NCI-H510A (cell line): ENCODE results near the gene ADAMTS9.

Experiments used
- DNase-seq: peaks from one replicate; lab custom pipeline; 2025; lab: John Stamatoyannopoulos, UW

ADAMTS9 gene

GRCh38 chr3:64685331-64685799 lies 2.4 kb downstream of the ADAMTS9 start:
- DNase-seq = no peak

GRCh38 chr3:64684715-64685261 lies 3.0 kb downstream of the ADAMTS9 start:
- no peak for DNase-seq

DNA sequence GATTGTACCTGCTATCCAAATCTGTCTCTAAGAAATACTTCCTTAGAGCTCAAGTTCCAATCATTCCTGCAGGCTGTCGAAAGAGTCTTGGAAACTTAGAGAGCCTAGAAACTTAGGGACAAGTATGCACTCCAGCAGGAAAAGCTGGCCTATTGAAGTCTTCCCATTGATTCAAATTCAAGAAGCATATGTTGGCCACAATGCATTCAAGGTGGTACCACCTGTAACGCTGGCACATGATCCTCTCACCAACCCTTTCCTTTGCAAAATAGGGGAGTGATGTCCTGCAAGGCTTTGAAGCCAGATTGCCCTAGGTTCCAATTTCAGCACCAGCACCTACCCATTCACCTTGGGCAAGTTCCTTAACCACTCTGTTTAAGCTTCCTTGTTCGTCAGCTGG lies 6.0 kb downstream of the ADAMTS9 start:
- DNase-seq = no peak

DNA sequence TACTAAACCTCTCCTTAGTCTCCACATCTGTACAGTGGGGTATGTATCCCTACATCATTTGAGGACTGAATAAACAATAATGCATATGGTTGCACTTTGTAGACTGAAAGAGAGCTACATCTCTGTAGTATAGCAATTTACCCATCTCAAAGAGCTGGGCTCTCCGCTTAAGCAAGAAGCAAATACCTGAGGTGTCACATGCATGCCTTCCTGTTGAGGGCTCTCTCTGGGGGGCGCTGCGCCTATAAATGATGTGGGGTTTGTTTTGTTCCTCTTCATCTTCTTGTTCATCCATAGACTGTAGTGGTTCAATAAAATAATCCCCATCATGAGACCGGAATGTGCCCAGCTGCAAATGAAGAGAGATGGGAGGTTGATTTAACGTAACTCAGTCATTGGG lies 6.8 kb downstream of the ADAMTS9 start:
- DNase-seq = no peak

DNA sequence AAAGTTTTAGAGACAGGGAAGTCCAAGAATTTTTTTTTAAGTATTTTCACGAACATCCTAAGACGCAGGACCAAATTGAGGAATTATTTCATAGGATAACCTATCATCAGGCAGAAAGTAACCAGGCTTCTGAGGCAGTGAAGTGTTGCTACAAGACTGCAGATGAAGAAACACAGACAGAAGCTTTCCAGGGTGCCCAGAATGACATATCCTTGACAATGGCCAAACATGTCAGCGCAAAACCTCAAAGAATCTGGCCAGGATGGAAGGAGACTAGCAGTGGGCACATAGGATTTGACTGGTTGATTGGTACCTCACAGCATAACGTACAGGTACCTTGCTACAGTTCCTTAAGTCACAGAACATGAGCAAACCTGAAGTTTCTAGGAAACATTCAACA lies 7.5 kb downstream of the ADAMTS9 start:
- no peak for DNase-seq

DNA sequence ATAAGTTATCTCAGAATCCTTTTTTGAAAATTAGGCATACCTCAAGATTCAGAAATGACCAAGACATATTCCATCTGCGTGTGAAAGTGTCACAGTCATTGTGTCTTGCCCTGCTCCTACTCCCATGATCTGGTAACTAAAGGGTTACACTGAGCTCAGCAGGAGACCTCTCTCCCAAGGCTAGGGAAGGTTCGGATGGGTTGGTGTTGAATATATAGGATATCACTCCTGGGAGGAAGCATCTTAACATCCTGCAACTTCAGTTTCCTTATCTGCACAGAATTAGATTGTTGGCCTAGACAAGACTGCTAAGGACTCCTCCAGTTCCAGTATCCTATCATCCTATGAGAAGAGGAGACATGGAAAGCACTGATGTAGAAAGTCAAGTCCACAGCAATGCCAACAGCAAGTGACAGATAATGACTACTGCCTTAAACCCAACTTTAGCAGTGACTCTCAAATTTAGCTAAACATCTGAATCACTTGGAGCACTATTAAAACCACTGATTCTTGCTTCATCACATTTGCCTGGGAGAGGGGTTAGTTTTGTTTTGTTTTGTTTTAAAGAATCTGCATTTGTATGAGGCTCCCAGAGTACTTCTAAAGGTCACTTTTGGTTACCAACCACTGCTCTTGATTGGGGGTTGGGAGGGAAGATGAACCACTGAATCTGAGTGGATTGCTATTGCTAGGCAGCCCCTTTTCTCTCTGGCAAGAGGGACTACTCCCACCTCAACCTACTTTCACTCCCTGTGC lies 9.7 kb downstream of the ADAMTS9 start:
- no peak for DNase-seq

- DNase-seq = no peak
Observed at GRCh38 chr3:64676831-64677230, 11.0 kb downstream of the ADAMTS9 start.

- no peak for DNase-seq
Observed at GRCh38 chr3:64675687-64676247, 12.0 kb downstream of the ADAMTS9 start.

- no peak for DNase-seq
Observed at GRCh38 chr3:64674591-64675076, 13.2 kb downstream of the ADAMTS9 start.

DNA sequence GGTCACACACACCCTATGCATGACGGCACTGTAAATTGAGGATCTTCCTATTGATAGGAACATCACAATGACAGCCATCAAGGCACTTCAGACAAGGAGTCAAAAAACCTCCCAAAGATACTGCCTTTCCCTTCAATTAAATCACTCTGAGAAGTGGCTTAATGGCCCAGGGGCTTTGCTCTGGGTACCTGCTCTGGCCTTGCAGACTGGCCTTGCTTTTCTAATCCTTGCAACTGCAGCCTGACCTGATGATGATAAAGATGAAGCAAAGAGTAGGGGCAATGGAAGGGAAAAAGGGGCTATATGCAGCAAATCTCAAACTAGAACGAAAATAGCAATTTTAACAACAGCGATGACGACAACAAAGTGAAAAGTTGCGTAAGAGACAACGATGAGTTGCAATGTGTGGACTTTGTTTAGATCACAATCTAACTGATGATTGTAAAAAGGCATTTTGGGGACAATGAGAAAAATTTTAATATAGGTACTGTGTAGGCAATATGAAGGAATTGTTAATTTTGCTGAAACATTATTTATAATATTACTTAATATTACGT lies 14.6 kb downstream of the ADAMTS9 start:
- no peak for DNase-seq

DNA sequence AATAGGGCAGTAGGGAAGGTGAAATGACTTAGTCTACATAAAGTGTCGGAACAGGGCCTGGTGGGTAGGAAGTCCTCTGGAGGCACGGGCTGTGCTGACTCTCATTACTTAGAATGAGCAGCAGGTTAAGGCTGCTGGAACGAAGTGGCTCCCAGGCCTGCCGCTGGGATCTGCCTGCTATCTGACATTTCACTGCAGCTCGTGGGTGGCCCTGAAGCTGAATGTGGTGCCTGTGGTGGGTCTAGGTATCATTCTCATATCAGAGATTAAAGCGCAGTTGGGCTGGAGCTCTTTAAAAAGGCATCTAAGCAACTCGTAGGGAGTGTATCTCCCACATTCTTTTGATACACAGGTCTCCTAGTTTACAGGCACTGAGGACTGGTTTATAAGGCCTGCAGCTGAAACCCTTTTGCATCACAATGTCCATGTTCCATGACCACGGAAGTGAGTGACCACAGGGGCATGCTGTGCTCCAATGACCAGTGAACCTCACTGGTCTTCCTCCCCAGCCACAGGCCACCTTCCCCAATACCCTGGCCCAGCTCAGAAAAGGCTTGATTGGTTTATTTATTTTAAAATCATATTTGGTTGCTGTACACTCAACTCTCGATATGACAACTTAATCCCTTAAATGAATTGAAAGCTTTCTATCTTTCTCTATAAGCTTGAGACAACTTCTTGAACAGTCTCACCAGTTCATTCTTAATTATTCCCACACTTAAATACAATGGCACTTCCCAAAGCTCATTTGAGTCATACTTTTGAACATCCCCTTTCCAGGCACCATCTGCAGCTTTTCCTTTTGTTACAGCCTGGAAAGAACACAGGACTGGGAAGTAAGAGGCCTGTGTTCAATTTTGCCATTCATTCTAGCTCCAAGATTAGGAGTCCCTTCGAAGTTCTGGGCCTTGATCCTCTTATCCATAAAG lies 19.0 kb downstream of the ADAMTS9 start:
- no peak for DNase-seq

DNA sequence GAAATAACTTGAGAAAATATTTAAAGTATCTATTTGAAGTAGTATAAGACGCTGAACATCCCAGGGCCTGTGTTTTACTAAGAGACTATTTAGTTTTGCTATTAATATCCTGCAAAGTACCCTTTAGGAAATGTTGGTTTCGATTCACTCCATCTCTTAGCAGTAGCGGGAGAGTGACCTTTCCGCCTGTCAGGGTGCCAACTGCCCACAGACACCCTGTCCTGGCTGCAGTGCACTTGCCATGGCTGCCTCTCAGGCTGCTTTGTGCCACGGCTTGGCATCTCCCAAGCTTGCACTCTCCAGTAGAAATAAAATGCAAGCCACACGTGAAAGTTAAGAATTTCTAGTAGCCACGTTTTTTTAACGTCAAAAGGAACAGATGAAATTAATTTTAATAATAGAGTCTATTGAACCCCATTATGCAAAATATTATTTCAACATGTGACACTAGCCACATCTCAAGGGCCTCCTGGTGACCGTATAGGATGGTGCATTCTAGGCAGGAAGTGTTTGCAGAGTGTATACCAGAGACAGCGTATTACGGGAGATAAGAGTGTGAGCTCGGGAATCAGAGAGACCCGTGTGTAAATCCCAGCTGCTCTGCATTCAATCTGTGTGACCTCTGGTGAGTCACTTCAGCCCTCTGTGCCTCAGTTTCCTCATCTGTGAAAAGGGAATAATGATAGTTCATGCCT lies 19.8 kb downstream of the ADAMTS9 start:
- DNase-seq = no peak

DNA sequence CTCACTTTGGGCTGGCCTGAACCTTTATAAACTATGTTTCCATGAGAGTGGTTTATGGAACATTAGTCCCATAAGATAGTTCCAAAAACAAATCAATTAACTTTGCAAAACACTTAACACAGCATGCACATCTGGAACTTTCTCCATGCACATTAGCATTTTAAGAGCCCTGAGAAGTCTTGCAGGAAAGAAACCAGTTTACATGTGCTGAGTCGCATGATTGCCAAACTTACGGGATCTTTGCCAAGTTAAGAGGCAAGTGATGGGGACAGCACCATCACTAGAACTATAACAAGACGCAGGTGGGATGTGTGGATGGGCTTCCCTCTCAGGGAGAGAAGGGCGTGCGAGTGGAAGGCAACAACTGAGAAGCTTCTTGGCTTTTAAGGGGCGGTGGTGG lies 20.7 kb downstream of the ADAMTS9 start:
- DNase-seq = no peak

DNA sequence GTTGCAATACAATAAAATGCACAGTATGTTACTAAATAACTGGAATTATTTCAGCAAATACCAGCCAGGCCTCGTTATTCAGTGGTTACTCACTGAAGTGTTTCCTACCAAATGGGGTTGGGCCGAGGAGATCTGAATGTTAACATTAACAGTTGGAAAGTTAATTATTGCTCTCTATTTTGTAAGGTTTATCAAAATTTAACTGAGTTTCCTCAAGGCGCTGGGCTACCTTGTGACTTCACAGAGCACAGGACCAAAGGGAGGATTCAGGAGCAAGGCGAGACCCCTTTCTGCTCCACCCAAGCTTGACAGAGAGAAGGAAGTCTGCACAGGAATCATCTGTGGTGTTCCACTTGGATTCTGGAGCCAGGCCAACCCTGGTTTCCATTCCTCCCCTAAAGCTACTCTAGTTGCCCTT lies 21.6 kb downstream of the ADAMTS9 start:
- DNase-seq = no peak

- DNase-seq = no peak
Observed at GRCh38 chr3:64664397-64664796, 23.4 kb downstream of the ADAMTS9 start.

DNA sequence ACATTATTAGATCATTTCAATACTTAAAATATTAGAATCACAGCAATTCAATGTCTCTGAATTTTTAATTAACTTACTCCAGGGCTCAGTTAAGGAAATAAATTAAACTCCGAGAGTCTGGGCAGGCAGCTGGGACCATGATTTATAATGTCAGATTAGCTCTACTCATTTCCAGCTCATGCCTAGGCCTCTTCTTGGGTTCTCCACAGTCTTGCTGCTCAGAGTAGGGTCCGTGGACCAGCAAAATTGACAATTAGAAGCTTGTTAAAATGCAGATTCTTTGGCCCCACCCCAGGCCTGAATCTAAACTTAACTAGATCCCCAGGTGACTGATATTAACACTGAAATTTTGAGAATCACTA lies 28.2 kb downstream of the ADAMTS9 start:
- DNase-seq = no peak

- DNase-seq = no peak
Observed at GRCh38 chr3:64658001-64658400, 29.8 kb downstream of the ADAMTS9 start.

DNA sequence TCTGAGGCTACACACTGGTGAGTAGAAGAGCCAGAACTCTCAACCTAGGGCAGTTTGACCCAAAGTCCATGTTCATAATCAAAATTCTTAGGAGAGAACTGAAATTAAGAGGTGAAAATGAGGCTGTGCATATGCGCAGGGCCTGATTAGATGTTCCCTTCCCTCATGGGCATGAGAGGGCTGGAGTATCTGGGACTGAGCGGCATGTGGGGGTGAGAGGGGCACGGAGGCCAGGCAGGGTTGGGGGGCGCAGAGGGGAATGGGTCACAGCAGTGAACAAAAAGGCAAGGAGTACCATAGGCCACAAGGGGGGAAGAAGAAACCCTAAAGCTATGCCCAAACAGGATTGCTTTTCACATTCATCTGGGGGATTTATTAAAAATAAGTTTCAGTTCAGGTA lies 31.3 kb downstream of the ADAMTS9 start:
- no peak for DNase-seq

GRCh38 chr3:64655160-64655559 lies 32.6 kb downstream of the ADAMTS9 start:
- no peak for DNase-seq

- DNase-seq = no peak
Observed at GRCh38 chr3:64654013-64654412, 33.8 kb downstream of the ADAMTS9 start.

GRCh38 chr3:64653101-64653500 lies 34.7 kb downstream of the ADAMTS9 start:
- DNase-seq = no peak
